NCI-H1092 treated with DMSO at 0.1 percent for 48 hours (cell line): Measurements from ENCODE around the gene STXBP1.

Source experiments
- DNase-seq: peaks from one replicate; lab custom pipeline; 2025; lab: John Stamatoyannopoulos, UW

The STXBP1 gene

GRCh38 chr9:127693697-127694096 is 81.6 kb downstream of the STXBP1 start:
- no peak for DNase-seq

DNA sequence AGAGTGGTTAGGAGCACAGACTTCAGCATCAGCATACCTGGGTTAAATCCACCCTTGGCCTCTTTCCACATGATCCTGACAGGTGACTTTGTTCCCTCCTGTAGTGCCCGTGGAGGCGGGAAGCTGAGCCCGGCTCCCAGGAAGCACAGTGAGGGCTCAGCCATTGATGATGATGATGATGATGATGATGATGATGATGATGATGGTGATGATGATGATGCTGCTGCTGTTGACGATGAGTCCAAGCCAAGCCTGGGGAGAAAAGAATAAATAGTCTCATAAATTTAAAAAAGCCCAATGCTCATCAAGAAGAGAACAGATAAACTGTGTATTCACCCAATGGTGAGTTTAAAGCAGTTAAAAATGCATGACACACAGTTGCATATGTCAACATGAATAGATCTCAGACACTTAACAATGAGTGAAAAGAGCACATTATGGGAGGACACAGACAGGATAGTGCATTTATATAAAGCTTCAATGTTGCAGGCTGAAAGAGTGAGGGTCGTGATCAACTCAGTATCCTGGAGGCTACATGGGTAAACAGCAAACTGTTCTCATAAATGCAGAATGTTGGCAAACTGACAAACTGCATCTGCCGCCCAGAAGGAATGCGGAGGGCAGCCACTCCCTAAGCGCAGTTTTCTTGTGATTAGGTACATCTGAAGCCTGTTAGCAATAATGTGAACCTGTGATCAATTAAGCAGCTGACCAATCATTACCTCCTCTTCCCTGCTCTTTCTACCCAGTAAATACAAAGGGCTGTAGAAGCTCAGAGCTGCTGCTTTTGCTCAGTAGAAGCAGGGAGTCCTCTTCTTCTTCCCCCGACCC is 83.0 kb downstream of the STXBP1 start:
- DNase-seq: no peak

- no peak for DNase-seq
These were observed 85.5 kb downstream of the STXBP1 start for GRCh38 chr9:127697575-127697974.

GRCh38 chr9:127698386-127698785 is 86.3 kb downstream of the STXBP1 start:
- DNase-seq: no peak

DNA sequence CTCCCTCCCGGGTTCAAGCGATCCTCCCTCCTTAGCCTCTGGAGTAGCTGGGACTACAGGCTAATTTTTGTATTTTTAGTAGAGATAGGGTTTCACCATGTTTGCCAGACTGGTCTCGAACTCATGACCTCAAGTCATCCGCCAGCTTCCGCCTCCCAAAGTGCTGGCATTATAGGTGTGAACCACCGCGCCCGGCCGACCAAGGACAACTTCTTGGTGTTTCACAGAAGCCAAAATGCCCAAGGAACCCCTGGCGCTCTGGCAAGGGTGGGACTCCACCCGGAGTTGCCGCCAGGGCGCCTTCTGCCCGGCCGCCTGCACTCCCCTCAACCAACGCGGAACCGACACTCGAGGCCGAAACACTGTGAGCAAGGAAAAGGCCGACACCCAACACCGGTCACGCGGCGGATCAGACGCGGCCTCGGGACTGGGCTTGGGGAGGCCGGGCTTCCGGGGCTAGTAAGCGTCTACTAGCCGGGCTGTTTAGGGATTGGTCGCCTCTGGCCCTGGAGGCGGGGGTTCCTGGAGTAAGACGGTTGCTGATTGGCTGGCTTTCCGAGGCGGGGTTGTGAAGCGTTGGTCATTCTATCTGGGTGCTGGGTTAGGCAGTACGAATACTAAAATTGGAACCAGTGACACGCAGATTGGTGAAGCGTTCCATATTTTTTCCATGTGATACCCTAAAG is 87.1 kb downstream of the STXBP1 start:
- peak; percentile 72 for DNase-seq

DNA sequence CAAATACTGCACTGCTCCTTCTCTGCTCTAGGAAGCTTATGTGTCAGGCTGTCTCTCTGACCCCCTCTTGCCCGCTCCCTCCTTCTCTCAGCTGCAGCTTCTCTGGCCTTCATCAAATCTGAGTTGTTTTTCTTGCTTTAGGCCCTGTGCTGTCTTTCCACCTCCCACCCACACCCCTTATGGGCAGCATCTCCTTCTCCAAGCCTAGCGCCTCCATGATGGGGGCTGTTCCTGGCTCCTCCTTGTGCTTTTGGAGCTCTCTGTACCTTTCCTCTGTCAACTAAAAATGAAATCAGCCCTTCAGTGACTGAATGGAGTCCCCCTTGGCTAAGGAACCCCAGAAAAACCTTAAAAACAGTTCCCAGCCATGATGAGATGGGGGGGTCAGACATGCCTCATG is 88.1 kb downstream of the STXBP1 start:
- no peak for DNase-seq

- no peak for DNase-seq
These were observed 88.6 kb downstream of the STXBP1 start for GRCh38 chr9:127700594-127701255.

DNA sequence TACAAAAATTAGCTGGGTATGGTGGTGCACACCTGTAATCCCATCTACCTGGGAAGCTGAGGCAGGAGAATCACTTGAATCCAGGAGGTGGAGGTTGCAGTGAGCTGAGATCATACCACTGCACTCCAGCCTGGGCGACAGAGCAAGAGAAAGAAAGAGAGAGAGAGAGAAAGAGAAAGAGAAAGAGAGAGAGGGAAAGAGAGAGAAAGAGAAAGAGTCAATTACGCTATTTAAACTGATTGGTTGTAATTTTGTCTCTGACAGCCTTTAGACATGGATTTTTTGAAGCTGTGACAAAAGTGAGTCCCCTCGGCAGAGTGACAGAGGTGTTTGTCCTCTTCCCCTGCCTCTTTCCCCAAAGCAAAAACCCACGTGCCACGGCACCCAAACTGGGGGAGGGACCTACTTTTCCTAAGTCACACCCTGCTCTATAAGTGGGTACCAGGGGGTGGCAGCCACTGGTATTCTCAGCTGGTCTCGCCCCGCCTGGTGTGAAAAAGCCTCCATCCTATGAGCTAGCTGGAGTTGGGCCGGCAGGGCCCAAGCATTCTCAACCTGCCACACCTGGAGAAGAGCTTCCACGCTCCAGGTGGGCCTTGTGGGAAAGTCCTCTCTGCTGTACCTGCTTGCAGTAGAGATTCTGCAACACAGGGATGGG is 91.3 kb downstream of the STXBP1 start:
- no peak for DNase-seq

- DNase-seq: no peak
These were observed 93.7 kb downstream of the STXBP1 start for GRCh38 chr9:127705577-127706379.

- DNase-seq: no peak
These were observed 94.8 kb downstream of the STXBP1 start, which contains the start of gene CFAP157 for GRCh38 chr9:127706836-127707241. Gene CFAP157, plus strand, starts transcription at chr9:127706988. Its CDS starts 44 bp downstream, at chr9:127707032.

GRCh38 chr9:127707766-127708165 is 95.7 kb downstream of the STXBP1 start:
- no peak for DNase-seq

DNA sequence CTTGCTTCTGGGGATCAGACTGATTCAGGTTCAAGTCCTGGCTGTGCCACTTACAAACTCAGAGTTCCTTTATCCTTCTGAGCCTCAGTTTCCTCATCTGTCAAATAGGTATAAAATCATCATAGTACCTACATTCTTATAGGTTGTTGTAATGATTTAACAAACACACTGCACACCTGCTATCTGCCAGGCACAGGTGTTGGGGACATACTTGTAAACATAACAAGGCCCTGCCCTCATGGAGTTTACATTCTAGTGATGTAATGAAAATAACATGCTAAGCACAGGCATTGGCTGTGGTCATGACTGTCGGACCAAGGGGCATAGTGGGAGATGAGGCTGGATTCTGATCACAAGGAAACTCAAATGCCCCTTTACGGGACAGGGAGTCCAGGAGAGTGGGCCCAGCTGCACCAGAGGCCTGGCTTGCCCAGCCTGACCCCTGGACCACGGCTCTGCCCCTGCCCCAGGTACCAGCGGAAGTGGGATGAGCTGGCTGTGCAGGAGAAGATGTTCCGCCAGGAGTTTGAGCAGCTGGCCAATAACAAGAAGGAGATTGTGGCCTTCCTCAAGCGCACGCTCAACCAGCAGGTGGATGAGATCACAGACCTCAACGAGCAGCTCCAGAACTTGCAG is 97.0 kb downstream of the STXBP1 start:
- no peak for DNase-seq

- DNase-seq: no peak
These were observed 98.2 kb downstream of the STXBP1 start for GRCh38 chr9:127710204-127710783.

GRCh38 chr9:127711226-127711701 is 99.2 kb downstream of the STXBP1 start:
- DNase-seq: no peak

DNA sequence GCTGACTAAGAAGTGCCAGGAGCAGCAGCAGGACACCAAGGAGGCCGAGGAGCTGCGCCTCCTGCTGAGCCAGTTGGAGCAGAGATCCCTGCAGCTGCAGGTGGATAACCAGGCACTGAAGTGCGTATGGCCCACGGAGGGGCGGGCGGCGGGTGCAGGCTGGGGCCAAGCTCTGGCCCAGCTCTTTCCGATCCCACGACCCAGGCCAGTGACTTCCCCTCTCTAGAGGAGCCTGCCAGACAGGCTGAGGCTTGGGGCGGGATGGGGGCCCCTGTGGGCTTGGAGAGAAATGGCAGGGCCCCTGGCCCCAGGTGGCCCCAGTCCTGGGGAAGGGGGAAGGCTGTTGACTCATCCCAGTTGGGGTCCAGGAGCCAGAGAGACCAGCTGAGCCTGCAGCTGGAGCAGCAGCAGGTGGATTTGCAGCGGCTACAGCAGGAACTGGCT is 99.8 kb downstream of the STXBP1 start:
- peak; percentile 34 for DNase-seq

DNA sequence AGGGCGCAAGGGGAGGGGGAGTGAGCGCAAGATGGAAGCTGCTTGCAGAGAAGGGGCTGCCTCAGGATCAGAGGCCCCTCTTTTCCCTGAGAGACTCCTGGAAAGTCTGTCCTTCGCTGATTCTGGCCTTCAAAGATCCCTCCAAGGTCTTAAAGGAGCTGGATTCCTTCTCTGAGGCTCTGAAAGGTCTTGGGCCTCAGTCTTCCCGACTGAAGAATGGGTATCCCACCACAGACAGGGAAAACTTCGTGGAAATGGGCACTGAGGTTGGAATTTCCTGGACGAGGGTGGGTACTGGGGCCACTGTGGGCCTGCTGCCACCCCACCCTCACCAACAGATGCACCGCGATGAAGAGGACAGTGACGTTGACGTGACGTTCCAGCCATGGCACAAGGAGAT is 100.3 kb downstream of the STXBP1 start:
- DNase-seq: no peak

- no peak for DNase-seq
These were observed 100.8 kb downstream of the STXBP1 start for GRCh38 chr9:127712867-127713266.

- DNase-seq: no peak
These were observed 102.1 kb downstream of the STXBP1 start for GRCh38 chr9:127714020-127714750.

DNA sequence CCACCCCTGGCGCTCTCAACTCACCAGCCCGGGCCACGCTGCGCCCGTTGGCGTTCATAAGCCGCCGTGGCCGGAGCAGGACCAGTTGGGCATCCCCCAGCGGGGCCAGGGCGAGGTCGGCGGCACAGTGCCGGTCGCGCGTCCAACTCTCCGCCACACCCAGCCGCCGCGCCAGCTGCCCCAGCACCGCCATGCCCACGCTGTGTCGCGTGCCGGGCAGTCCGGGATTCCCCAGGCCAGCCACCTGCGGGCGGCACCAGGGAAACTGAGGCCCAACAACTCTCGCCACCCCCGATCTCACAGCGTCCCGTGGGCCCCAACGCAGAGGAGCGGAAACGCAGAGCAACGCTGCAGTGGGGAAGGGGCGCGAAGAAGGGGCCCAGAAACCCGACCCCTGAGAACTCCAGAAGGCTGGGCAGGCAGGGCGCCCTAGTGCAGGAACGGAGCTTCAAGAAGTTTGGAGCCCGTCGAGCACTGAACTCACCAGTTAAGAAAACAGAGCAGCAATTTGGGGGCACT is 102.9 kb downstream of the STXBP1 start:
- DNase-seq: no peak
